ENCODE data around the gene C17orf78.
"Not testable (repeated sequence)": the region's sequence is repeated elsewhere in the genome, so short reads cannot be mapped to it uniquely, and the experiment has no call there.

Gene C17orf78

GRCh38 chr17:37441369-37442014 lies 65.7 kb downstream of the C17orf78 start:
- DNase-seq, result not testable (repeated sequence)
